SK-N-SH (cell line): ENCODE measurements around the gene JADE3. TPM values are rescaled to one million over a fixed set of nuclear protein-coding genes. Genes with fewer than 3 reads are reported as not detected.

ENCODE experiments used
- CTCF ChIA-PET: fragments of 300-600, 350-600 bp; formaldehyde crosslinking; extraction: SDS; loops from one replicate; lab custom pipeline; 2021; lab: Yijun Ruan, JAX
- POLR2A ChIA-PET: fragments of 350-600 bp; sonication (Branson Sonifier 250); formaldehyde crosslinking; extraction: SDS; loops from one replicate; lab custom pipeline; 2020; ENCODE audit warnings: antibody characterized with exemption, inconsistent platforms; lab: Yijun Ruan, JAX
- DNase-seq: peaks from one replicate; pipeline ENCODE4 v3.0.0; 2012
- H2AFZ ChIP-seq: fragments of 200-600 bp; sonication (generic); 2 replicates; pipeline ENCODE4 v1.8.1; 2016; ENCODE audit warnings: antibody characterized with exemption, mild to moderate bottlenecking, low read depth
- H3F3A ChIP-seq: fragments of 200-600 bp; sonication (generic); replicated peaks from 2 replicates; pipeline ENCODE3; 2016; ENCODE audit warnings: antibody characterized with exemption, mild to moderate bottlenecking; ENCODE audit not compliant: insufficient read depth
- H3K27ac ChIP-seq, 2 experiments: fragments of 200-500 bp in 1 of 2; fragments of 200-600 bp in 1 of 2; sonication (Bioruptor generic) in 1 of 2; sonication (generic), shearing (Covaris generic) in 1 of 2; 2 replicates each; pipeline versions ENCODE4 v1.5.1 to v1.6.1; 2014 to 2016; ENCODE audit warnings: low read depth in 2 of 2, inconsistent platforms in 1 of 2, low read length in 1 of 2, mild to moderate bottlenecking in 1 of 2, mixed read lengths in 1 of 2
- H3K27me3 ChIP-seq: fragments of 200-600 bp; sonication (generic), shearing (Covaris generic); 2 replicates; pipeline ENCODE4 v1.6.1; 2016; ENCODE audit warnings: mixed run types; ENCODE audit not compliant: insufficient read depth
- H3K36me3 ChIP-seq, 2 experiments: fragments of 200-500 bp in 1 of 2; fragments of 200-600 bp in 1 of 2; sonication (Bioruptor generic) in 1 of 2; sonication (generic) in 1 of 2; replicated peaks in 1 of 2; 2 replicates each; pipeline versions ENCODE3 to v1.5.1; 2014 to 2016; ENCODE audit warnings: low read length in 1 of 2, mild to moderate bottlenecking in 1 of 2; ENCODE audit not compliant: insufficient read depth in 2 of 2, control insufficient read depth in 1 of 2
- H3K4me1 ChIP-seq, 2 experiments: fragments of 200-500 bp in 1 of 2; fragments of 200-600 bp in 1 of 2; sonication (Bioruptor generic) in 1 of 2; sonication (generic), shearing (Covaris generic) in 1 of 2; 2 replicates each; pipeline versions ENCODE4 v1.5.1 to v1.6.1; 2014 to 2016; ENCODE audit warnings: low read depth in 1 of 2, low read length in 1 of 2, mixed run types in 1 of 2; ENCODE audit not compliant: insufficient read depth in 2 of 2, control insufficient read depth in 1 of 2
- H3K4me2 ChIP-seq: fragments of 200-600 bp; sonication (generic), shearing (Covaris generic); 2 replicates; pipeline ENCODE4 v1.6.1; 2017; ENCODE audit warnings: mixed run types
- H3K4me3 ChIP-seq, 2 experiments: fragments of 200-500 bp in 1 of 2; fragments of 200-600 bp in 1 of 2; sonication (Bioruptor generic) in 1 of 2; sonication (generic), shearing (Covaris generic) in 1 of 2; 2 replicates each; pipeline versions ENCODE4 v1.5.1 to v1.8.1; 2014 to 2016; ENCODE audit warnings: low read depth in 2 of 2, inconsistent platforms in 1 of 2, low read length in 1 of 2, mild to moderate bottlenecking in 1 of 2, mixed read lengths in 1 of 2, moderate library complexity in 1 of 2
- H3K79me2 ChIP-seq: fragments of 200-600 bp; sonication (generic); 2 replicates; pipeline ENCODE4 v1.8.1; 2017; ENCODE audit warnings: mild to moderate bottlenecking; ENCODE audit not compliant: insufficient read depth
- H3K9ac ChIP-seq: fragments of 200-600 bp; sonication (generic); 2 replicates; pipeline ENCODE4 v1.6.1; 2017; ENCODE audit warnings: mixed run types
- H3K9me2 ChIP-seq: fragments of 200-600 bp; sonication (generic); 2 replicates; pipeline ENCODE4 v1.6.1; 2017; ENCODE audit warnings: mixed run types
- H3K9me3 ChIP-seq: fragments of 200-600 bp; sonication (generic); 2 replicates; pipeline ENCODE4 v1.6.1; 2017; ENCODE audit warnings: mixed run types, mild to moderate bottlenecking, moderate library complexity
- H4K20me1 ChIP-seq: fragments of 200-600 bp; sonication (generic); 2 replicates; pipeline ENCODE4 v1.6.1; 2017; ENCODE audit warnings: mild to moderate bottlenecking, mixed run types; ENCODE audit not compliant: insufficient read depth
- CHD2 ChIP-seq: fragments of 150-350 bp; IDR thresholded peaks from 2 replicates; pipeline ENCODE4 v1.6.1; 2018; ENCODE audit warnings: low read length; ENCODE audit not compliant: partially characterized antibody
- EP300 ChIP-seq, 2 experiments: IDR thresholded peaks; 2 replicates each; pipeline versions ENCODE4 v1.4.0 to v1.6.1; 2012; ENCODE audit warnings: borderline replicate concordance in 1 of 2, low read depth in 1 of 2, low read length in 1 of 2
- FOXJ3 ChIP-seq: sonication (generic); formaldehyde crosslinking; IDR thresholded peaks from 2 replicates; pipeline ENCODE4 v1.5.1; 2020; ENCODE audit warnings: mild to moderate bottlenecking, missing genetic modification reagents
- FOXM1 ChIP-seq: IDR thresholded peaks from 2 replicates; pipeline ENCODE4 v1.4.0; 2012; ENCODE audit warnings: low read depth, mild to moderate bottlenecking
- GABPA ChIP-seq: IDR thresholded peaks from 2 replicates; pipeline ENCODE4 v1.4.0; 2012; ENCODE audit warnings: low read depth, mild to moderate bottlenecking
- GATA2 ChIP-seq: sonication (generic); formaldehyde crosslinking; IDR thresholded peaks from 2 replicates; pipeline ENCODE4 v1.5.0; 2020; ENCODE audit warnings: mild to moderate bottlenecking, missing genetic modification reagents
- JUND ChIP-seq: IDR thresholded peaks from 2 replicates; pipeline ENCODE4 v1.4.0; 2012
- NFIC ChIP-seq: IDR thresholded peaks from 2 replicates; pipeline ENCODE4 v1.4.0; 2012; ENCODE audit warnings: borderline replicate concordance
- NRF1 ChIP-seq: IDR thresholded peaks from 2 replicates; pipeline ENCODE4 v1.6.1; 2012; ENCODE audit warnings: low read depth, mild to moderate bottlenecking, low read length
- POLR2AphosphoS5 ChIP-seq: IDR thresholded peaks from 2 replicates; pipeline ENCODE4 v1.6.1; 2012; ENCODE audit warnings: low read depth, low read length
- SIN3A ChIP-seq: IDR thresholded peaks from 2 replicates; pipeline ENCODE4 v1.6.1; 2012; ENCODE audit warnings: low read depth, mild to moderate bottlenecking, low read length, moderate library complexity, borderline replicate concordance
- SMC3 ChIP-seq: IDR thresholded peaks from 2 replicates; pipeline ENCODE4 v1.6.1; 2012; ENCODE audit warnings: low read depth, low read length, improper control_type of control experiment
- TAF1 ChIP-seq: IDR thresholded peaks from 2 replicates; pipeline ENCODE4 v1.6.1; 2012; ENCODE audit warnings: low read depth, mild to moderate bottlenecking, low read length, moderate library complexity, borderline replicate concordance
- TCF12 ChIP-seq: IDR thresholded peaks from 2 replicates; pipeline ENCODE4 v1.4.0; 2012
- TEAD4 ChIP-seq: IDR thresholded peaks from 2 replicates; pipeline ENCODE4 v1.4.0; 2012; ENCODE audit warnings: mild to moderate bottlenecking, borderline replicate concordance; ENCODE audit not compliant: insufficient read depth
- WGBS: methylation state at CpG from one replicate; pipeline ENCODE4 v1.1.6; 2017; ENCODE audit warnings: low lambda C conversion rate; 5-methylcytosine and 5-hydroxymethylcytosine counted together
- polyA plus RNA-seq, 3 experiments: library from polyadenylated mRNA; depleted of rRNA; stranded (reverse); fragments of >200 nt; gene quantifications; 2 replicates each; pipeline ENCODE4 v1.2.3, GENCODE V29; 2012
- TF ChIP-seq, protein P1 (sequence below): IDR thresholded peaks from 2 replicates; pipeline ENCODE4 v1.4.0; 2012; ENCODE audit warnings: low read depth
- TF ChIP-seq, protein P2 (sequence below): IDR thresholded peaks from 2 replicates; pipeline ENCODE4; 2012
- TF ChIP-seq, protein P3 (sequence below): fragments of 200-600 bp; sonication (generic); IDR thresholded peaks from 2 replicates; pipeline ENCODE4 v1.6.1; 2017; ENCODE audit warnings: antibody characterized with exemption, mild to moderate bottlenecking, moderate library complexity
- TF ChIP-seq, protein P4 (sequence below): fragments of 150-350 bp; IDR thresholded peaks from 2 replicates; pipeline ENCODE4 v1.6.1; 2016; ENCODE audit warnings: mild to moderate bottlenecking, low read depth, low read length
- TF ChIP-seq, protein P5 (sequence below): IDR thresholded peaks from 2 replicates; pipeline ENCODE4 v1.4.0; 2012; ENCODE audit warnings: low read depth, borderline replicate concordance

Gene JADE3
- polyA plus RNA-seq, 1 of the 3 experiments (the other 2 are of a cell fraction) = 3.0 TPM

DNA sequence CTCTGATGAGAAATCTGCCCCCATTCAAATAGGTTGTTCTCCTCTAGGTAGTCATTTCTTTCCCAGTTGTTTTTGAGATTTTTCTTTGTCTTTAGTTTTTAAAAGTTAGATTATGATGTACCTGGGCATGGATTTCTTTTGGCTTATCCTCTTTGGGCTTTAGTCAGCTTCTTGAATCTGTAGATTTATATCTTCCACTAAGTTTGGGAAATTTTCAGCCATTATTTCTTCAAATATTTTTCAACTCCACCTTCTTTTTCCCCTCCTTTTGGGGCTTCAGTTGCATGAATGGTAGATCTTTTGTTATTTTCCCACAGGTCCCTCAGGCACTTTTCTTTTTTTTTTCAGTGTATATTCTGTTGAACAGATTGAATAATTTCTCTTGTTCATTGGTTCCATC, 77.3 kb downstream of the JADE3 start:
- Histone ChIP-seq H3K27me3 (no peaks in the 10 kb centered on the region), H3K4me1 (no peaks in the 10 kb centered on the region; a peak in 1 of 4 replicates), H3K4me3 (no peak overlapping the region), H3K4me2 (no peak overlapping the region), H2AFZ (no peak overlapping the region), H3K79me2 (no peaks in the 10 kb centered on the region), H3F3A (peaks cover 3% of the 10 kb centered on the region), H3K9ac (no peak overlapping the region), H4K20me1 (no peaks in the 10 kb centered on the region), H3K36me3 (peaks cover 0 to 21% of the 10 kb centered on the region in 2 experiments), H3K9me3 (0 out of 2 replicates have a peak, but pooled peaks cover 6% of the 10 kb centered on the region), H3K27ac (no peak overlapping the region)
- no peak for DNase-seq
- CTCF ChIA-PET = no interaction called here
- POLR2A ChIA-PET = no interaction called here
- no peak for TF ChIP-seq FOXM1
- no peak for TF ChIP-seq TCF12
- no peak for TF ChIP-seq POLR2AphosphoS5
- TF ChIP-seq, protein P1, sequence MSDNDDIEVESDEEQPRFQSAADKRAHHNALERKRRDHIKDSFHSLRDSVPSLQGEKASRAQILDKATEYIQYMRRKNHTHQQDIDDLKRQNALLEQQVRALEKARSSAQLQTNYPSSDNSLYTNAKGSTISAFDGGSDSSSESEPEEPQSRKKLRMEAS = no peak
- TF ChIP-seq, all 33 proteins: peak for 0
- no peaks in the 10 kb centered on the region for H3K9me2 ChIP-seq

DNA sequence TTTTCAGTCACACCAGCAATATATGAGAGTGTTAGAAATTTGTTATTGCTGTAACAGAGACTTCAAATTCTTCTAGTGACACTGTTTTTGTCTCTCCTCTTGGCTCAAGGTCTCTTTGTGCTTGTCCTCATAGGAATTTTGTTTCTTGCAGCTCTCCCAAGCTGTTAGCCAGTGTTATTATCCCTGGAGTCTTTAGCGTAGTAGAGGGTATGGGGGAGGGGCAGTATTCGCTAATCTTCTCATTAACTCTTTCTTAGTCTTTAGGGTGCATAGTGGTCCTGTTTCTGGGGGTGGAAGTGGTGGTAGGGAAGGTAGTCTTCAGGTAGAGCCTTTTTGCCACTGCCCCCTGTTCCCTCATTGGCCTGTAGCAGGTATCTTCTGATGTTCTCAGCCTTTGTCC, 79.4 kb downstream of the JADE3 start:
- CTCF ChIA-PET = no interaction called here
- Histone ChIP-seq H3K4me2 (no peak overlapping the region), H3K9me3 (0 out of 2 replicates have a peak, but pooled peaks cover 6% of the 10 kb centered on the region), H3K9me2 (no peaks in the 10 kb centered on the region), H2AFZ (no peak overlapping the region), H3K27ac (no peak overlapping the region; a peak in 1 of 4 replicates), H4K20me1 (no peaks in the 10 kb centered on the region), H3K79me2 (no peaks in the 10 kb centered on the region), H3K27me3 (no peaks in the 10 kb centered on the region), H3K4me1 (no peaks in the 10 kb centered on the region; a peak in 1 of 4 replicates), H3F3A (peaks cover 3% of the 10 kb centered on the region), H3K36me3 (peaks cover 0 to 20% of the 10 kb centered on the region in 2 experiments), H3K4me3 (no peak overlapping the region), H3K9ac (no peak overlapping the region)
- 59% methylated on average over 2 of the region's 2 CpGs for WGBS
- POLR2A ChIA-PET = no interaction called here
- no peak for DNase-seq
- TF ChIP-seq, protein P2, sequence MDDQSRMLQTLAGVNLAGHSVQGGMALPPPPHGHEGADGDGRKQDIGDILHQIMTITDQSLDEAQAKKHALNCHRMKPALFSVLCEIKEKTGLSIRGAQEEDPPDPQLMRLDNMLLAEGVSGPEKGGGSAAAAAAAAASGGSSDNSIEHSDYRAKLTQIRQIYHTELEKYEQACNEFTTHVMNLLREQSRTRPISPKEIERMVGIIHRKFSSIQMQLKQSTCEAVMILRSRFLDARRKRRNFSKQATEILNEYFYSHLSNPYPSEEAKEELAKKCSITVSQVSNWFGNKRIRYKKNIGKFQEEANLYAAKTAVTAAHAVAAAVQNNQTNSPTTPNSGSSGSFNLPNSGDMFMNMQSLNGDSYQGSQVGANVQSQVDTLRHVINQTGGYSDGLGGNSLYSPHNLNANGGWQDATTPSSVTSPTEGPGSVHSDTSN = no peak
- TF ChIP-seq GATA2 (CRISPR knock-in tag) (no peak), EP300 (IDR thresholded peaks at IDR 0.05; ENCODE audit: borderline replicate concordance in 1 of 2, low read depth in 1 of 2, low read length in 1 of 2) (no peak), NRF1 (no peak), POLR2AphosphoS5 (no peak), SMC3 (no peak), FOXJ3 (CRISPR knock-in tag) (no peak), JUND (no peak), TEAD4 (no peak), NFIC (no peak), SIN3A (no peak), GABPA (no peak), CHD2 (no peak), TAF1 (no peak)
- TF ChIP-seq, protein P3, sequence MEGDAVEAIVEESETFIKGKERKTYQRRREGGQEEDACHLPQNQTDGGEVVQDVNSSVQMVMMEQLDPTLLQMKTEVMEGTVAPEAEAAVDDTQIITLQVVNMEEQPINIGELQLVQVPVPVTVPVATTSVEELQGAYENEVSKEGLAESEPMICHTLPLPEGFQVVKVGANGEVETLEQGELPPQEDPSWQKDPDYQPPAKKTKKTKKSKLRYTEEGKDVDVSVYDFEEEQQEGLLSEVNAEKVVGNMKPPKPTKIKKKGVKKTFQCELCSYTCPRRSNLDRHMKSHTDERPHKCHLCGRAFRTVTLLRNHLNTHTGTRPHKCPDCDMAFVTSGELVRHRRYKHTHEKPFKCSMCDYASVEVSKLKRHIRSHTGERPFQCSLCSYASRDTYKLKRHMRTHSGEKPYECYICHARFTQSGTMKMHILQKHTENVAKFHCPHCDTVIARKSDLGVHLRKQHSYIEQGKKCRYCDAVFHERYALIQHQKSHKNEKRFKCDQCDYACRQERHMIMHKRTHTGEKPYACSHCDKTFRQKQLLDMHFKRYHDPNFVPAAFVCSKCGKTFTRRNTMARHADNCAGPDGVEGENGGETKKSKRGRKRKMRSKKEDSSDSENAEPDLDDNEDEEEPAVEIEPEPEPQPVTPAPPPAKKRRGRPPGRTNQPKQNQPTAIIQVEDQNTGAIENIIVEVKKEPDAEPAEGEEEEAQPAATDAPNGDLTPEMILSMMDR = no peak
- TF ChIP-seq, protein P4, sequence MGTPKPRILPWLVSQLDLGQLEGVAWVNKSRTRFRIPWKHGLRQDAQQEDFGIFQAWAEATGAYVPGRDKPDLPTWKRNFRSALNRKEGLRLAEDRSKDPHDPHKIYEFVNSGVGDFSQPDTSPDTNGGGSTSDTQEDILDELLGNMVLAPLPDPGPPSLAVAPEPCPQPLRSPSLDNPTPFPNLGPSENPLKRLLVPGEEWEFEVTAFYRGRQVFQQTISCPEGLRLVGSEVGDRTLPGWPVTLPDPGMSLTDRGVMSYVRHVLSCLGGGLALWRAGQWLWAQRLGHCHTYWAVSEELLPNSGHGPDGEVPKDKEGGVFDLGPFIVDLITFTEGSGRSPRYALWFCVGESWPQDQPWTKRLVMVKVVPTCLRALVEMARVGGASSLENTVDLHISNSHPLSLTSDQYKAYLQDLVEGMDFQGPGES = no peak
- TF ChIP-seq, protein P5, sequence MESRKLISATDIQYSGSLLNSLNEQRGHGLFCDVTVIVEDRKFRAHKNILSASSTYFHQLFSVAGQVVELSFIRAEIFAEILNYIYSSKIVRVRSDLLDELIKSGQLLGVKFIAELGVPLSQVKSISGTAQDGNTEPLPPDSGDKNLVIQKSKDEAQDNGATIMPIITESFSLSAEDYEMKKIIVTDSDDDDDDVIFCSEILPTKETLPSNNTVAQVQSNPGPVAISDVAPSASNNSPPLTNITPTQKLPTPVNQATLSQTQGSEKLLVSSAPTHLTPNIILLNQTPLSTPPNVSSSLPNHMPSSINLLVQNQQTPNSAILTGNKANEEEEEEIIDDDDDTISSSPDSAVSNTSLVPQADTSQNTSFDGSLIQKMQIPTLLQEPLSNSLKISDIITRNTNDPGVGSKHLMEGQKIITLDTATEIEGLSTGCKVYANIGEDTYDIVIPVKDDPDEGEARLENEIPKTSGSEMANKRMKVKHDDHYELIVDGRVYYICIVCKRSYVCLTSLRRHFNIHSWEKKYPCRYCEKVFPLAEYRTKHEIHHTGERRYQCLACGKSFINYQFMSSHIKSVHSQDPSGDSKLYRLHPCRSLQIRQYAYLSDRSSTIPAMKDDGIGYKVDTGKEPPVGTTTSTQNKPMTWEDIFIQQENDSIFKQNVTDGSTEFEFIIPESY = no peak
